ENCODE results near the gene IL4I1.

Gene IL4I1

DNA sequence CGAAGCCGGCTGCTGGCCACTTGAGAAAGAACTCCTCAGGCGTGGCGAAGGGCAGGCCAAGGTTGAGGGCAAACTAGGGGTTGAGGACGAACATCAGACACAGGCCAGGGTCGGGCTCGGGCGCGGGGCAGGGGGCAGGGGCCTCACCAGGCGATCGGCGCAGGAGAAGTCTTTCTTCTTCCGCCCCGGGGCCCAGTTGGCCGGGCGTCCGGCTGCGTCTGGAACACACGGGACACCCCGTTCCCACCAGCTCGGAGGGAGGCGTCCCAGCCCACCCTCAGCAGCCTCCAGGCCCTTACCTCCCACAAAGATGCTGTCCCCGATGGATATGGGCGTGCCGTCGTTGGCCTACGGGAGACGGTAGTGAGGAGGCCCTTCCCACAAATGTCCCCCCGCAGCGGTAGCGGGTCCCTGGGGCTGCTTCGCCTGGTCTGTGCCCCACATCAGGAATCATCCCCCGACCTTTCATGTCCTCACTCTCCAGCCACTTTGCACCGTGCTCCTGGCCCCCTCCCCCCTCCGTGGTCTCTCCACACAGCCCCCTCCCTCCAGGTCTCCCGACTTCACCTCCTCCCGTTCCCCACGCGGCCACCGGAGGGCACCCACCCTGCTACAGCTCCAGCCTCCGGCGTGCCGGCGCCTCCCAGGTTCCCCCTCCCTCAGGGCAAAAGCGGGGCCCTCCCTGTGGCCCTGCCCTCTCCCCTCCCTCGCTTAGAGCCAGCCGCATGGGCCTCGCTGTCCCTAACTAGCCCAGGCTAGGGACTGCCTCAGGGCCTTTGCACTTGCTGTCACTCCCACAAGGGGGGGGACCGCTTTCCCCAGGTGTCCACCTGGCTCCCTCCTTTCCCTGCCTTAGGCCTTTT, 34.1 kb downstream of the IL4I1 start:
- H3K27ac ChIP-seq: no peak overlapping the region
- DNase-seq (ENCODE audit: low read depth, low spot score): no peak
- no peaks in the 10 kb centered on the region for H3K9me3 ChIP-seq (ENCODE audit: low read depth, low read length)
- H3K36me3 ChIP-seq (ENCODE audit: insufficient read depth, low read length): peaks cover 61% of the 10 kb centered on the region
- no peak overlapping the region for H3K4me3 ChIP-seq
- TF ChIP-seq POLR2AphosphoS5 (IDR thresholded peaks at IDR 0.05; ENCODE audit: borderline replicate concordance, low read depth, low read length): no peak
- no peak for TF ChIP-seq EZH2 (IDR thresholded peaks at IDR 0.05)
- no peak for TF ChIP-seq FOXP2 (optimal IDR thresholded peaks at IDR 0.05; ENCODE audit: control extremely low read depth, extremely low read length, insufficient read depth)
- H3K9ac ChIP-seq (ENCODE audit: insufficient read length): no peak overlapping the region

DNA sequence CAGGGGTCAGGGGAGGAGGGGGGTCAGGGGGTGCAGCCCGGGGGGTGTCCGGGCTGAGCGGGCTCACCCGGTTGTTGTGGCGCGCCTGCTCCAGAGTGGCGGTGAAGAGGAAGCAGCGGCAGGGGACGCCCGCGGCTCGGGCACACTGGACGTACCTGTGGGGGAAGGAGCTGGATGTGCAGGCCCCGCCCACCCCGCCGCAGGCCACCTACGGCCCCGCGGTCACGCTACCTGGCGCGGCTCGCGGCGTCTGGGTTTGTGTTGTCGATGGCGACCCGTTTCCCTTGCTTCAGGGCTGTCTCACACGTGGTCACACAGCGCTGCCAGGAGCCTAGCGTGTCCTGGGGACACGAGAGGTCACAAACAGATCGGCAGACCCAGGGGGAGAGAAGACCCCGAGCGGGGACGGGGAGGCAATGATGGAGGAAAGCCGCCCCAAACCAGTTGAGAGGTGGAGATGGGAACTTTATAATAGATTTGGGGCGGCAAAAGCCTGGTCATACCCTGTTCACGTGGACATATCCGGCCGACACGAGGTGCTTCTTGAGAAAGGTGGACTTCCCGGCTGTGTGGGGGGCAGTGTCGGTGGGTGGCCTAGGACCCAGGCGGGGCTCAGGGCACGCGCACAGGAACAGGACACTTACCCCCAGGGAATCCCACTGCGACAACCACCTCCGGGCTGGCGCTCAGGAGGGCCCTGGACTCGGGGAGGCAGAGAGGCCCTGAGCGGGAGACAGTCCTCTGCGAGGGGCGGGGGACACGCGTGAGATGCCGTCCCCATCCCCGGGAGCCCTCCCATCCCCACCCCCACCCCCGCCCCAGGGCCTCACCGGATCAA, 34.9 kb downstream of the IL4I1 start:
- H3K36me3 ChIP-seq (ENCODE audit: insufficient read depth, low read length): peaks cover 70% of the 10 kb centered on the region

DNA sequence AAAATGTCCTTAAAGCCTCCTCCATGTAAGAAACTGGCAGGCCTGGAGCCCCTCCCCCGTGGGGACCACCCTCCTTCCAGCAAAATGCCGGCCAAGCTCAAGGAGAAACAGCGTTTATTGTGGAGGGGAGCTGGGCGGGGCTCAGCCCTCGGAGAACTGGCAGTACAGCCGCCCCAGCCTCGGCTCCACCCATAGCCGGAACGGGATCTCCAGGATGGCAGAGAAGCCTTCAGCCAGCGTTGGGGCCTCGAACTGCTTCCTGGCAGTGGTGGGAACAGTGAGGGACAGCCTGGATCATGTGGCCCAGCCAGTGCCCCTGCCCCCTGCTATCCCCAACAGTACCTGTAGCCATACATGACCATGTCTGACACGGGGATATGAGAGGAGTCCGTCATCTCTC, 35.6 kb downstream of the IL4I1 start:
- Histone ChIP-seq H3K4me3 (no peak overlapping the region), H3K36me3 (ENCODE audit: insufficient read depth, low read length) (peaks cover 77% of the 10 kb centered on the region), H3K9me3 (ENCODE audit: low read depth, low read length) (no peaks in the 10 kb centered on the region), H3K27ac (peak overlapping the region; percentile 70; the same call in 1 of the 2 replicates), H3K9ac (ENCODE audit: insufficient read length) (no peak overlapping the region)
- DNase-seq (ENCODE audit: low read depth, low spot score): no peak
- TF ChIP-seq FOXP2 (optimal IDR thresholded peaks at IDR 0.05; ENCODE audit: control extremely low read depth, extremely low read length, insufficient read depth) (no peak), POLR2AphosphoS5 (IDR thresholded peaks at IDR 0.05; ENCODE audit: borderline replicate concordance, low read depth, low read length) (peak; percentile 64)

More for the DNA sequence above, 34.9 kb downstream of the IL4I1 start:
- Histone ChIP-seq H3K9me3 (ENCODE audit: low read depth, low read length) (no peaks in the 10 kb centered on the region), H3K9ac (ENCODE audit: insufficient read length) (no peak overlapping the region), H3K4me3 (no peak overlapping the region), H3K27ac (peak overlapping the region; percentile 70; the same call in 1 of the 2 replicates)
- TF ChIP-seq POLR2AphosphoS5 (IDR thresholded peaks at IDR 0.05; ENCODE audit: borderline replicate concordance, low read depth, low read length): no peak
- no peak for TF ChIP-seq FOXP2 (optimal IDR thresholded peaks at IDR 0.05; ENCODE audit: control extremely low read depth, extremely low read length, insufficient read depth)
- TF ChIP-seq EZH2 (IDR thresholded peaks at IDR 0.05): no peak
- DNase-seq (ENCODE audit: low read depth, low spot score): no peak

DNA sequence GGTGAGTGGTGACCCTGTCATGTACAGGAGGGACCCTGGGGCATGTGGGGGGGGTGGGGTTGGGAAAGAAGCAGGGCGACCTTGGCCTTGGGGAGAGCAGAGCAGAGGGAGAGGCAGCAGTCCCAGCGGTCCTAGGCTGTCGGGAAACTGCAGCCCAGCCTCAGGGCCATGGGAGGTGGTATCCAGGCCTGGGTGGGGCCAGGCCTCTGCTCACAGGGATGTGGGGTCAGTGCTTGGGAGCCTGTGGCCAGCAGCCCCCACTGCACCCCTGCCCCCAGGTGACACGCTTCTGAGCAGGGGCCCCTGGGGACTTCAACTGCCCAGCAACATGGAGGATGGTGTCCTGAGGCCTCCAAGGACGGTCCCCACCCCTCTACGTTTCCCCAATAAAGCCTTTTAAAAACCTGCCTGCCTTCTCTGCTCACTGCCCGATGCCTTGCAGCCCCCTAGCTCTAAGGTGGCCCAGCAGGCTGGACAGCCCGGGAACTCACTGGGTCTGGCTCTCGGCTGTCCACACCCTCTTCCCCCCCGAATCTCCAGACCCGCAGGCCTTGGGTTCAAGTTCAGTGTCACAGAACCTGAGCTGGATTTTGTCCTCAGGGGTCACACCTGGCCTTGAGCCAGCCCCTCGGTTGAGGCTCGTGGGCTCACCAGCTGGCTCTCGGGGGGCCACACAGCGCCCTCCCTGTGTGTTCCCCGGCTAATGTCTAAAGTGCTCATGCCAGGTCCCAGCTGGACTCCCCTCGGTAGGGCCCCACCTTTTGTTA, 36.2 kb downstream of the IL4I1 start:
- TF ChIP-seq POLR2AphosphoS5 (IDR thresholded peaks at IDR 0.05; ENCODE audit: borderline replicate concordance, low read depth, low read length) (no peak), FOXP2 (optimal IDR thresholded peaks at IDR 0.05; ENCODE audit: control extremely low read depth, extremely low read length, insufficient read depth) (no peak), EZH2 (IDR thresholded peaks at IDR 0.05) (no peak)
- Histone ChIP-seq H3K9me3 (ENCODE audit: low read depth, low read length) (no peaks in the 10 kb centered on the region), H3K4me3 (no peak overlapping the region), H3K36me3 (ENCODE audit: insufficient read depth, low read length) (peaks cover 82% of the 10 kb centered on the region), H3K9ac (ENCODE audit: insufficient read length) (no peak overlapping the region), H3K27ac (peak overlapping the region; percentile 70; the same call in 1 of the 2 replicates)
- DNase-seq (ENCODE audit: low read depth, low spot score): no peak

DNA sequence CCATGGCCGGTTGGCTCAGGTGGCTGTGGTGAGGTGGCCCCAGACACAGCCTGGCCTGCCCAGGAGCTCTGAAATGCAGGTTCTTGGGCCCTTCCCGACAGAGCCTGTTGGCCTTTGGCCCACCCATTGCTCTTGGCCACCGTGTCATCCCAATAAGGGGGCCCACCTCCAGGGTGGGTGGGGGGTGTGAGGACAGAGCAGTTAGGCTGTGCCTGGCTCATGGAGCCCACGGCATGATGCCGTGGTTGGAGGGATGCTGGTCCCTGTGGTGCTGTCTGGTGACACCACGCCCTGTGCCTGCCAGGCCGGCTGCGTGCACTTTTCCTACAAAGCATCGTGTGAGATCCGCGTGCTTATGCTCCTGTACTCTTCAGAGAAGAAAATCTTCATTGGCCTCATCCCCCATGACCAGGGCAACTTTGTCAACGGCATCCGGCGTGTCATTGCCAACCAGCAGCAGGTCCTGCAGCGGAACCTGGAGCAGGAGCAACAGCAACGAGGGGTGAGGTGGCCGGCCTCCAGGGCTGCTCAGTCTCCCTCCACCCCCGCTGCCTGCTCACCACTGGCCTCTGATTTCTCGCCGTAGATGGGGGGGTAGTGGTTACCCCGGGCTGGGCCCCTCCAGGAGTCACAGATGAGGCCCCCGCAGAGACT, 36.9 kb downstream of the IL4I1 start:
- Histone ChIP-seq H3K27ac (peak overlapping the region; percentile 53), H3K36me3 (ENCODE audit: insufficient read depth, low read length) (peaks cover 86% of the 10 kb centered on the region), H3K4me3 (no peak overlapping the region)

DNA sequence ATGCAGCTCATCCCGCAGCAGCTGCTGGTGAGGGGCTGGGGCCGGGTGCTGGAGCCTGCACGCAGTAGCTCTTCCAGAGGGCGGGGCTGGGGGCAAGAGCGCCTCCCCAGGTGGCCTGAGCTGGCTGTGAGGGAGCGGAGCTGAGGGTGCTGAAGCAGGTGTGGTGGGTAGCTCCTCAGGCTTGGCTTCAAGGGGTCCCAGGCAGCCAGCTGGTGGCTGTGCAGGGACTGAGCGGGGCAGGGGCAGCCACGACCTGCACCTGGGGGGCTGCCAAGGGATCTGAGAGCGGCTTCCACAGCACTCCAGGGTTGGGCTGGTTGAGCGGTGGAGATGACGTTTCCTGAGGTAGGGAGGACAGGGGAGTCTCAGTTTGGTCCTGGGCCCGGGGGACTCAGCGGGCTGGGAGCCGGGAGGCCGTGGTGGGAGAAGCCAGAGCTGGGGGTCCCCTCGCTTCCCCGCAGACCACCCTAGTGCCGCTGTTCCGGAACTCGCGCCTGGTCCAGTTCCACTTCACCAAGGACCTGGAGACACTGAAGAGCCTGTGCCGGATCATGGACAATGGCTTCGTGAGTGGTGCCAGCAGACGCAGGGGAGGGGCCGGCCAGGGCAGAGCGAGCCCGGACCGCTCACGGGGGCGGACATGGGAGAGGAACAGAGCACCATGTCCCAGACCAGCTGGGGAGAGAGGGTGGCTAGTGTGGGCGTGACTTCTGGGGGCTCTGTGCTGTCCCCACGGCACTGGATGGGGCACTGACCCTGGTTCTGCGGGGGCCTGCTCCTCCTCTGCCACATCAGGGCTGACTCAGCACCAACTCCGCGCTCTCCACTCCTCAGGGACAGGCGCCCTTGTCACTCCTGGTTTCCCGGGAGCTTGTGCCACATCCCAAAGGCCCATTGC, 38.4 kb downstream of the IL4I1 start:
- peaks cover 81% of the 10 kb centered on the region for H3K36me3 ChIP-seq (ENCODE audit: insufficient read depth, low read length)
- no peaks in the 10 kb centered on the region for H3K9me3 ChIP-seq (ENCODE audit: low read depth, low read length)
- TF ChIP-seq POLR2AphosphoS5 (IDR thresholded peaks at IDR 0.05; ENCODE audit: borderline replicate concordance, low read depth, low read length): 0 out of 2 replicates have a peak, but pooled peaks have one; percentile 46
- no peak for TF ChIP-seq EZH2 (IDR thresholded peaks at IDR 0.05)
- TF ChIP-seq FOXP2 (optimal IDR thresholded peaks at IDR 0.05; ENCODE audit: control extremely low read depth, extremely low read length, insufficient read depth): no peak
- no peak for DNase-seq (ENCODE audit: low read depth, low spot score)
- peak overlapping the region; percentile 64 for H3K27ac ChIP-seq
- no peak overlapping the region for H3K9ac ChIP-seq (ENCODE audit: insufficient read length)
- H3K4me3 ChIP-seq: no peak overlapping the region

More for the DNA sequence above, 36.9 kb downstream of the IL4I1 start:
- TF ChIP-seq FOXP2 (optimal IDR thresholded peaks at IDR 0.05; ENCODE audit: control extremely low read depth, extremely low read length, insufficient read depth) (no peak), POLR2AphosphoS5 (IDR thresholded peaks at IDR 0.05; ENCODE audit: borderline replicate concordance, low read depth, low read length) (no peak; the same call in none of the 2 replicates), EZH2 (IDR thresholded peaks at IDR 0.05) (no peak)
- DNase-seq (ENCODE audit: low read depth, low spot score): no peak
- Histone ChIP-seq H3K9me3 (ENCODE audit: low read depth, low read length) (no peaks in the 10 kb centered on the region), H3K9ac (ENCODE audit: insufficient read length) (no peak overlapping the region)

DNA sequence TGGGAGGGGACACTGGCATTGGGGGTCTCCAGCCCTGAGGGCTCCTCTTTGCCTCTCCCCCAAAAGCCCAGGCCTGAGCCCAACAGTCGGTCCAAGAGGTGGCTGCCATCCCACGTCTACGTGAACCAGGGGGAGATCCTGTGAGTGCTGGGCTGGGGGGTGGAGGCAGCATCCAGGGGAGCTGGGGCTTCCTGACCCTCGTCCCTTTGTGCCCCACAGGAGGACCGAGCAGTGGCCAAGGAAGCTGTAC, 38.9 kb downstream of the IL4I1 start:
- no peak for DNase-seq (ENCODE audit: low read depth, low spot score)
- Histone ChIP-seq H3K27ac (0 out of 2 replicates have a peak overlapping the region, but pooled peaks have one; percentile 25), H3K36me3 (ENCODE audit: insufficient read depth, low read length) (peaks cover 80% of the 10 kb centered on the region), H3K9me3 (ENCODE audit: low read depth, low read length) (no peaks in the 10 kb centered on the region), H3K9ac (ENCODE audit: insufficient read length) (no peak overlapping the region), H3K4me3 (no peak overlapping the region)
- TF ChIP-seq FOXP2 (optimal IDR thresholded peaks at IDR 0.05; ENCODE audit: control extremely low read depth, extremely low read length, insufficient read depth) (no peak), EZH2 (IDR thresholded peaks at IDR 0.05) (no peak), POLR2AphosphoS5 (IDR thresholded peaks at IDR 0.05; ENCODE audit: borderline replicate concordance, low read depth, low read length) (no peak; the same call in 1 of the 2 replicates)

All from SK-N-MC (cell line).